ENCODE measurements around the gene ROMO1.

ROMO1 gene

GRCh38 chr20:35734374-35734773, 35.2 kb downstream of the ROMO1 start:
- no peak overlapping the region for H3K9ac ChIP-seq
- H3K36me3 ChIP-seq (ENCODE audit: control insufficient read depth, insufficient read depth, low read length): no peaks in the 10 kb centered on the region
- H2AFZ ChIP-seq: no peak overlapping the region
- peaks cover 24% of the 10 kb centered on the region for H3K4me1 ChIP-seq
- H3K27me3 ChIP-seq (ENCODE audit: control insufficient read depth, insufficient read depth, low read length): no peaks in the 10 kb centered on the region
- peaks cover 71% of the 10 kb centered on the region for H3K79me2 ChIP-seq
- no peak overlapping the region for H3K4me3 ChIP-seq (ENCODE audit: low read depth, low read length)
- TF ChIP-seq CTCF (IDR thresholded peaks at IDR 0.05): no peak
- H3K9me3 ChIP-seq (ENCODE audit: control insufficient read depth, low read length): no peaks in the 10 kb centered on the region
- H3K27ac ChIP-seq: no peak overlapping the region
- no peak overlapping the region for H3K4me2 ChIP-seq (ENCODE audit: low read length)

- Histone ChIP-seq H3K27me3 (ENCODE audit: control insufficient read depth, insufficient read depth, low read length) (no peaks in the 10 kb centered on the region), H3K36me3 (ENCODE audit: control insufficient read depth, insufficient read depth, low read length) (no peaks in the 10 kb centered on the region), H3K9ac (no peak overlapping the region), H2AFZ (no peak overlapping the region), H3K79me2 (peaks cover 73% of the 10 kb centered on the region), H3K27ac (no peak overlapping the region), H3K4me2 (ENCODE audit: low read length) (no peak overlapping the region), H3K4me3 (ENCODE audit: low read depth, low read length) (no peak overlapping the region), H3K4me1 (peaks cover 29% of the 10 kb centered on the region), H3K9me3 (ENCODE audit: control insufficient read depth, low read length) (no peaks in the 10 kb centered on the region)
- no peak for TF ChIP-seq CTCF (IDR thresholded peaks at IDR 0.05)
Measured at GRCh38 chr20:35734777-35735649, 35.8 kb downstream of the ROMO1 start.

- no peaks in the 10 kb centered on the region for H3K36me3 ChIP-seq (ENCODE audit: control insufficient read depth, insufficient read depth, low read length)
- no peaks in the 10 kb centered on the region for H3K9me3 ChIP-seq (ENCODE audit: control insufficient read depth, low read length)
- no peak overlapping the region for H3K27ac ChIP-seq
- H3K9ac ChIP-seq: no peak overlapping the region
- H3K27me3 ChIP-seq (ENCODE audit: control insufficient read depth, insufficient read depth, low read length): no peaks in the 10 kb centered on the region
- no peak overlapping the region for H3K4me2 ChIP-seq (ENCODE audit: low read length)
- H3K79me2 ChIP-seq: peaks cover 76% of the 10 kb centered on the region
- H3K4me1 ChIP-seq: peaks cover 29% of the 10 kb centered on the region
- H2AFZ ChIP-seq: no peak overlapping the region
- peak overlapping the region; percentile 9 for H3K4me3 ChIP-seq (ENCODE audit: low read depth, low read length)
- no peak for TF ChIP-seq CTCF (IDR thresholded peaks at IDR 0.05)
Measured at GRCh38 chr20:35735826-35736470, 36.7 kb downstream of the ROMO1 start.

- Histone ChIP-seq H3K4me3 (ENCODE audit: low read depth, low read length) (no peak overlapping the region), H3K9ac (no peak overlapping the region), H2AFZ (no peak overlapping the region), H3K9me3 (ENCODE audit: control insufficient read depth, low read length) (no peaks in the 10 kb centered on the region), H3K27me3 (ENCODE audit: control insufficient read depth, insufficient read depth, low read length) (no peaks in the 10 kb centered on the region), H3K4me1 (peaks cover 29% of the 10 kb centered on the region), H3K4me2 (ENCODE audit: low read length) (no peak overlapping the region), H3K79me2 (peaks cover 68% of the 10 kb centered on the region), H3K36me3 (ENCODE audit: control insufficient read depth, insufficient read depth, low read length) (no peaks in the 10 kb centered on the region), H3K27ac (no peak overlapping the region)
- TF ChIP-seq CTCF (IDR thresholded peaks at IDR 0.05): no peak
Measured at GRCh38 chr20:35737865-35738333, 38.7 kb downstream of the ROMO1 start.

Measured in parathyroid adenoma (tissue), 2 donors.